Endodermal cell (in vitro differentiated cells): ENCODE data around the gene GLT8D2. TPM values are rescaled to one million over a fixed set of nuclear protein-coding genes. Genes with fewer than 3 reads are reported as not detected.

Source experiments
- DNase-seq: peaks from one replicate; pipeline ENCODE4 v3.0.0-alpha.2; 2017
- H3K27ac ChIP-seq: 2 replicates; pipeline ENCODE4 v1.5.1; 2013; ENCODE audit warnings: mild to moderate bottlenecking, low read depth, low read length, moderate library complexity
- H3K27me3 ChIP-seq: 2 replicates; pipeline ENCODE4 v1.6.1; 2013; ENCODE audit warnings: mild to moderate bottlenecking, low read length, moderate library complexity; ENCODE audit not compliant: insufficient read depth, control insufficient read depth, poor library complexity, severe bottlenecking
- H3K36me3 ChIP-seq: 2 replicates; pipeline ENCODE4 v1.7.0; 2013; ENCODE audit warnings: mild to moderate bottlenecking, low read length, moderate library complexity; ENCODE audit not compliant: control insufficient read depth, insufficient read depth
- H3K4me1 ChIP-seq: one replicate; pipeline ENCODE4 v1.7.0; 2013; ENCODE audit warnings: low read length; ENCODE audit not compliant: control insufficient read depth, insufficient read depth
- H3K4me3 ChIP-seq: 2 replicates; pipeline ENCODE4 v1.5.1; 2013; ENCODE audit warnings: mild to moderate bottlenecking, low read length, moderate library complexity
- H3K9ac ChIP-seq: 2 replicates; pipeline ENCODE4 v1.6.1; 2013; ENCODE audit warnings: mild to moderate bottlenecking, low read length, moderate library complexity; ENCODE audit not compliant: poor library complexity, severe bottlenecking; ENCODE audit errors: extremely low read depth
- H3K9me3 ChIP-seq: 2 replicates; pipeline ENCODE4 v1.6.1; 2013; ENCODE audit warnings: mild to moderate bottlenecking, low read length, moderate library complexity; ENCODE audit not compliant: control insufficient read depth
- H3K27ac Mint-ChIP-seq: 2 replicates; pipeline ENCODE4 v1.8.0; 2020; ENCODE audit warnings: mixed read lengths
- H3K27me3 Mint-ChIP-seq: 2 replicates; pipeline ENCODE4 v1.8.0; 2021; ENCODE audit warnings: mild to moderate bottlenecking, mixed read lengths; ENCODE audit not compliant: insufficient read depth
- H3K36me3 Mint-ChIP-seq: 2 replicates; pipeline ENCODE4 v1.8.0; 2020; ENCODE audit warnings: low read depth, mixed read lengths
- H3K4me1 Mint-ChIP-seq: 2 replicates; pipeline ENCODE4 v1.8.0; 2020; ENCODE audit warnings: mixed read lengths
- H3K4me3 Mint-ChIP-seq: 2 replicates; pipeline ENCODE4 v1.8.0; 2020; ENCODE audit warnings: mild to moderate bottlenecking, moderate library complexity, mixed read lengths
- H3K9me3 Mint-ChIP-seq: 2 replicates; pipeline ENCODE4 v1.8.0; 2020; ENCODE audit warnings: mild to moderate bottlenecking, mixed read lengths
- CTCF ChIP-seq: fragments of 200-600 bp; sonication (generic); conservative IDR thresholded peaks from 2 replicates; pipeline ENCODE4 v1.5.0; 2021; ENCODE audit warnings: antibody characterized with exemption, mild to moderate bottlenecking
- WGBS, 2 experiments: methylation state at CpG; one replicate each; pipeline versions ENCODE4 v1.1.5 to v1.1.7; 2013; ENCODE audit warnings: missing lambda C conversion rate in 2 of 2, mixed read lengths in 1 of 2; ENCODE audit not compliant: insufficient coverage in 1 of 2, insufficient read length in 1 of 2; 5-methylcytosine and 5-hydroxymethylcytosine counted together
- total RNA-seq, 2 donors: library from RNA; stranded (reverse); fragmentation: NEBNext Ultra II Directional in 1 of 2; extraction: Animal tissue kit (Norgen Biotek cat#: 25700) in 1 of 2; gene quantifications; 2 replicates in 1 of 2; 3 replicates in 1 of 2; pipeline ENCODE4 v1.2.1, GENCODE V29; 2021

GLT8D2 gene
- total RNA-seq, 2 donors from 2014 or later = 0.69 to 1.3 TPM

DNA sequence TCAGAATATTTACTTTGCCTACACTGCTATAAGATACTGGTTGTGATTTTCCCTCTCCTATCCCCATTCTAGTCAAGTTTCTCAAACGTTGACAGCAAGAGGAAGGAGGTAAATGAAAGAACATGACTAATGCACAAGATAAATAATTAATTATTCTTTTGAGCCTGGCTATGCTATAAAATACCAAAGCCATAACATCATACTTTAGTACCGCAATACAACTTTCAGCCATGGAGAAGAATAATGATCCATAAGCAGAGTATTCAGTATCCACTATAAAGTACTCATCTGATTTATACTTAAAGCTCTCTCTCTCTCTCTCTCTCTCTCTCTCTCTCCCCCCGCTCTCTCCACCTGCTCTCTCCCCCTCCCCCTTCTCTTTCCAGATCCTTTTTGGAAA is 43.1 kb downstream of the GLT8D2 start:
- DNase-seq = no peak
- no peak overlapping the region for H3K4me3 ChIP-seq
- H3K27me3 ChIP-seq = no peaks in the 10 kb centered on the region
- Mint-ChIP-seq H3K27me3 (peaks cover 21% of the 10 kb centered on the region), H3K9me3 (peaks cover 9% of the 10 kb centered on the region), H3K4me1 (no peaks in the 10 kb centered on the region), H3K4me3 (no peak overlapping the region), H3K36me3 (no peaks in the 10 kb centered on the region), H3K27ac (no peak overlapping the region)
- H3K27ac ChIP-seq = no peak overlapping the region
- no peaks in the 10 kb centered on the region for H3K4me1 ChIP-seq
- H3K9ac ChIP-seq = no peak overlapping the region
- 86 to 94% methylated on average over 1 to 2 of the region's 3 CpGs for WGBS, 2 experiments
- H3K9me3 ChIP-seq = no peaks in the 10 kb centered on the region
- H3K36me3 ChIP-seq = no peaks in the 10 kb centered on the region
- no peak for TF ChIP-seq CTCF

DNA sequence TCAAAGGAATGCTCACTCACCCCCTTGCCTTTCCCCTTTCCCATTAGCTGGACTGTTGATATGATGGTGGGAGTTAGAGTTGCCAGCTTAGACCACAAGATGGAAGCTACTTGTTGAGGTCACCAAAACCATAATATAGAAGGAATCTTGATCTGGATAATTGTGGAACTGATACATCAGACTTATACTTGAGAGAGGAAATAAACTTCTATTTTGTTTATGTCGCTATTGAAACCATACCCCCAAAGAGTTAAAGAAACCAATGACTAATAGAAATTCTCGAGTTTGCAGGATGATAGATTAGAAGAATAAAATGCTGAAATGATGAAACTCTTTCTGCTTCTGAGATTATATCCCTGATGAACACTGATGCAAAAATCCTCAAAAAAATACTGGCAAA is 46.4 kb downstream of the GLT8D2 start:
- H3K4me3 Mint-ChIP-seq = no peak overlapping the region
- Histone ChIP-seq H3K27ac (no peak overlapping the region), H3K4me3 (no peak overlapping the region), H3K9me3 (no peaks in the 10 kb centered on the region), H3K36me3 (no peaks in the 10 kb centered on the region), H3K4me1 (no peaks in the 10 kb centered on the region), H3K9ac (no peak overlapping the region), H3K27me3 (no peaks in the 10 kb centered on the region)
- H3K9me3 Mint-ChIP-seq = peaks cover 5% of the 10 kb centered on the region
- 67% methylated on average over 2 of the region's 2 CpGs; no CpG with 5 or more reads in 1 of the 2 experiments for WGBS, 2 experiments
- TF ChIP-seq CTCF = no peak
- peaks cover 26% of the 10 kb centered on the region for H3K27me3 Mint-ChIP-seq
- no peaks in the 10 kb centered on the region for H3K36me3 Mint-ChIP-seq
- no peak for DNase-seq
- no peak overlapping the region for H3K27ac Mint-ChIP-seq
- H3K4me1 Mint-ChIP-seq = no peaks in the 10 kb centered on the region

GRCh38 chr12:104002686-104003085 is 47.3 kb downstream of the GLT8D2 start:
- H3K36me3 ChIP-seq = no peaks in the 10 kb centered on the region
- Mint-ChIP-seq H3K4me1 (no peaks in the 10 kb centered on the region), H3K36me3 (no peaks in the 10 kb centered on the region), H3K9me3 (no peaks in the 10 kb centered on the region), H3K27ac (no peak overlapping the region), H3K4me3 (no peak overlapping the region), H3K27me3 (peaks cover 26% of the 10 kb centered on the region)
- H3K9ac ChIP-seq = no peak overlapping the region
- no peak overlapping the region for H3K27ac ChIP-seq
- no peak for DNase-seq
- 98 to 100% methylated on average over 2 to 3 of the region's 3 CpGs for WGBS, 2 experiments
- no peak overlapping the region for H3K4me3 ChIP-seq
- no peaks in the 10 kb centered on the region for H3K9me3 ChIP-seq
- no peak for TF ChIP-seq CTCF
- H3K4me1 ChIP-seq = no peaks in the 10 kb centered on the region
- no peaks in the 10 kb centered on the region for H3K27me3 ChIP-seq
